GOT3 (cell line): ENCODE data around the gene PTGR1.
"Not testable (repeated sequence)": the region's sequence is repeated elsewhere in the genome, so short reads cannot be mapped to it uniquely, and the experiment has no call there.

Experiments
- DNase-seq: peaks from one replicate; lab custom pipeline; 2025; ENCODE audit warnings: mixed read lengths; lab: John Stamatoyannopoulos, UW

PTGR1 gene

GRCh38 chr9:111613436-111614040, 14.1 kb upstream of the PTGR1 start:
- DNase-seq: no peak

- no peak for DNase-seq
Observed at GRCh38 chr9:111610845-111611244, 11.4 kb upstream of the PTGR1 start.

GRCh38 chr9:111610149-111610548, 10.7 kb upstream of the PTGR1 start:
- no peak for DNase-seq

- DNase-seq: no peak
Observed at GRCh38 chr9:111605041-111605559, 5.7 kb upstream of the PTGR1 start.

- no peak for DNase-seq
Observed at GRCh38 chr9:111604054-111604615, 4.7 kb upstream of the PTGR1 start.

GRCh38 chr9:111603041-111603440, 3.6 kb upstream of the PTGR1 start:
- DNase-seq: no peak

GRCh38 chr9:111601237-111602018, 2.0 kb upstream of the PTGR1 start:
- no peak for DNase-seq

GRCh38 chr9:111599955-111600343, 502 bp upstream of the PTGR1 start:
- no peak for DNase-seq

GRCh38 chr9:111598733-111599091, 735 bp downstream of the PTGR1 start:
- no peak for DNase-seq

- DNase-seq: no peak
Observed at GRCh38 chr9:111597852-111598732, 1.4 kb downstream of the PTGR1 start.

GRCh38 chr9:111588846-111589245, 10.6 kb downstream of the PTGR1 start:
- DNase-seq: no peak

GRCh38 chr9:111586378-111586777, 13.1 kb downstream of the PTGR1 start:
- no peak for DNase-seq

- no peak for DNase-seq
Observed at GRCh38 chr9:111582888-111583287, 16.6 kb downstream of the PTGR1 start.

GRCh38 chr9:111572950-111573604, 26.4 kb downstream of the PTGR1 start:
- no peak for DNase-seq

GRCh38 chr9:111568127-111568526, 31.3 kb downstream of the PTGR1 start:
- DNase-seq: not testable (repeated sequence)

- DNase-seq: no peak
Observed at GRCh38 chr9:111566234-111566633, 33.2 kb downstream of the PTGR1 start.

- no peak for DNase-seq
Observed at GRCh38 chr9:111561165-111561719, 38.2 kb downstream of the PTGR1 start.

- DNase-seq: no peak
Observed at GRCh38 chr9:111559000-111559610, 40.3 kb downstream of the PTGR1 start.

GRCh38 chr9:111555425-111555824, 44.0 kb downstream of the PTGR1 start:
- DNase-seq: not testable (repeated sequence)

GRCh38 chr9:111548623-111549022, 50.8 kb downstream of the PTGR1 start:
- DNase-seq: no peak
